ENCODE data around the gene WNK1.
"Not testable (repeated sequence)": the region's sequence is repeated elsewhere in the genome, so short reads cannot be mapped to it uniquely, and the experiment has no call there.

WNK1 gene

DNA sequence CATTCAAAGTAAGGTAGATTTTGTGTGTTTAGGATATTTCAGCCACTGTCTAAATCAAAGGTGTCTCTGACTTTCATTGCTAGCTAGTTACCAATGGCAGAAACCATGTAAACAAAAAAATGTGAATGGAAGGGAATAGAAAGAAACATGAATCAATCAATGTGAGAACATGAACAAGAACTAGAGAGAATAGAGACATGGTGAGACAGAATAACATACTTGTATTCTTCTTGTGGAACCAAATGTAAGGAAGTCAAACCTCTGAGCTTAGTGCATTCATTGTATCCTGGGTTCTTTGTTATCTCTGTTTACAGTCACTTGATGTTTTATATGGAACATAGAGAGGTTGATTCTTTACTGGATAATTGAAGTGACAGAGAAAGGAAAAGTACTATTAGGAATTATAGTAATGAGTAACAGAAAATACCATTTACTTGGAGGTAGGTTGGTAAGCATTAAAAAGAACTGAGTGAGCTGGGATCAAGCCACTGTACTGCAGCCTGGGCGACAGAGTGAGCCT is 2.6 kb upstream of the WNK1 start:
- DNase-seq, result no peak

DNA sequence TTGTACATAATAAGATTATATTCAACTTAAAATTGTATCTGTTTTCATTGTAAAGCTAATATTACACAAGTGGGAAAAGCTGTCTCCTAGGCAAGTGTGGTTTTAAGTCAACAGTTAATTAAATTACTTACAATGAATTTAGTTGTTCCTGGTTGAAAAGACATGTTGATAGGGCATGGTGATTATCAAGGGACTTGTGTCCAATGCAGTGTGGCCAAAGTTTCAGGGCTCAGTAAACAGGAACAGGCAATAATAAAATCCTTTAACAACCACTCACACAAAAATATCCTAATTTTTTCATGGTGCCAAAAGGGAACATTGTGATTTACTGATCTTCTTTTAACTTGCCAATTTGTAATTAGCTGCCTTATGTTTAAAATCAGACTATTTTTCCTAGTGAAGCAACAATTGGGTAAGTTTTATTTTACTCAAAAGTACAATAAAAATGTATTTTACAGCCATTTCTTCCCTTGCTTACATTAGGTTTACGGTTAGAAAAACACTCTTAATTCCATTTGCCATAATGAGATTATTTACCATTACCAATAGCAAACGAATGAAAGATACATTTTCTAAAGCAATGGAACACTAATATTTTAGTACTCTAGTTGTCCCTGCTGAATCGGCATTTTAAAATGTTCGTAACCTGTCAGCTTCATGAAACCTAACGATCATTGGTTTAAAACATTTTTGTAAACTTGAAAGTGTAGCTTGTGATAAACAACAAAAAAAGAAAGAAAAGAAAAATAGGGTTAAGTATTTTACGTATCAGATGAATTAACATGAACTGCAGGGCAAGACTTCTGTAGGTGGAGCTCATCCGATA is 1.8 kb upstream of the WNK1 start:
- DNase-seq, result no peak

DNA sequence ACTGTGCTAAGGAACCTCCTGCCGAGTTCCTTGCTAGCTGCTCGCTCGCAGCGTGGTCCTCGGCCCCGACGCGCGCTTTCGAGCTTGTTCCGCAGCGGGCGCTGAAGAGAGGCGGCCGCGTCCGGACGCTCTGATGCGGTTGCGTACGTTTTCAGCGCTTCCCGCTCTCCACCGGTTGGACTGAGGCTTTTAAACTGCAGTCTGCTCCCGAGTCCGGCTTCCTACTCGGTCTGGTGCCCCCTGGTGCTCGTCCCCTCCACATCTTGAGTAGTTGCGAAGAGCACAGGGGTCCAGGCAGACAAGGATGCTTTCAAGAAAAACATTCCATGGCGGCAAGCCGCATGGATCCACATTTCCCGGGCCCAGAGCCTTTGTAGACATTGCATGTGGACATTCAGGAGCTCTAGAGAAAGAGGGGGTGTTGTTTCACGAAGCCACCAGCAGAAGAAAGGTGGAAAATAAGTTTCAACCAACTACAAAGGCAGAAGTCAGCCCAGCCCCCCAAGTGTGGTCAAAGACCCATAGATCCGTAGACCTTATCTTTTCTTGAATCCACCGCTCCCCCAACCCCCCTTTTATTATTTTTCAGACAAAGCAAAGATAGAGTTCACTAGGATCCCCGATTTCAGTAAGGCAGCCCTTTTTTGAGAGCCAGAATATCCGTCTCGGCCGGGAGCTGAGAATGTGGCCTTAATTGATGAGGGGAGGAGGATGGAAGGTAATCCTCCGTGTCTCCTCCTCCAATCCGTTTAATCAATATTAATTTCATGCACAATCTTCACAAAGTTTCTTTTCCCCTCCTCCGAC is 984 bp upstream of the WNK1 start:
- peak; percentile 66 for DNase-seq

DNA sequence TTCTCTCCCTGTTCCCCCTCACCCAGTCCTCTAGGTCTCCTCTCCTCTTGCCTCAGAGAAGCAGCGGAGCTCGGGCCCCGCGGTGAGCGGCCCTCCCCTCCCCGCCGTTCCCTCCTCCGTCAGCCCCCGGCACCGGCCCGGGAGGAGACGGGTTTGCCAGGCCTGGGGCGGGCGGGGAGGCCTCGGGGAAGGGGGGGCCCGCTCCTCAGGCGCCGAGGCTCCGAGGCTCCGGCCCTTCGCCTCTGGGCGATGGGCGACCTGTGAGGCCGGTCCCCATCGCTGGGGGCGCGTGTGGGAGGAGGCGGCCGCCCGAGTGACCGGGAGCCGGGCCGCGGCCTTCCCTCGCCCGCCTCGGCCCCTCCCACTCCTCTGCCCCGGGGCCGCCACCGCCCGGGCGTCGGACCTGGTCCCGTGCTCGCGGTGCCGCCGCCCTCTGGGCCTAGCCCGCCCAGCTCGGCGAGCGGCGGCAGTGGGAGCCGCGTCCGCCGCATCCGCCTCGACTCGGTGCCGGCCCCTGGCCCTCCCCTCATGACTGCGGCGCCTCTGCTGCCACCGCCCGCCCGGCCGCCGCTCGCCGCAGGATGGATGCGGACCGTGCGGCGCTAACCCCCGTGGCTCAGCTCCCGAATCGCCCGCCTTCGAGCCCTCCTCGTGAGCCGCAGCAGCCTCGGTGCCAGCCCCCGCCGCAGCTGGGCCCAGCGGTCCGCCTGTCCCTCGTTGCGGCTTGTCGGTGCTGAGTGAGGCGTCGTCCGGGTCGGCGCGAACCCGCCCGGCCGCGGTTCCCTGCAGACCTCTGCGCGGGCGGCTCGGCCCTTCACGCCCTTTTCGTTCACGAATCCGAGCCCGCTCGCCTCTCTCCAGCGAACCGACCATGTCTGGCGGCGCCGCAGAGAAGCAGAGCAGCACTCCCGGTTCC is 574 bp downstream of the WNK1 start:
- DNase-seq, result peak; percentile 32

DNA sequence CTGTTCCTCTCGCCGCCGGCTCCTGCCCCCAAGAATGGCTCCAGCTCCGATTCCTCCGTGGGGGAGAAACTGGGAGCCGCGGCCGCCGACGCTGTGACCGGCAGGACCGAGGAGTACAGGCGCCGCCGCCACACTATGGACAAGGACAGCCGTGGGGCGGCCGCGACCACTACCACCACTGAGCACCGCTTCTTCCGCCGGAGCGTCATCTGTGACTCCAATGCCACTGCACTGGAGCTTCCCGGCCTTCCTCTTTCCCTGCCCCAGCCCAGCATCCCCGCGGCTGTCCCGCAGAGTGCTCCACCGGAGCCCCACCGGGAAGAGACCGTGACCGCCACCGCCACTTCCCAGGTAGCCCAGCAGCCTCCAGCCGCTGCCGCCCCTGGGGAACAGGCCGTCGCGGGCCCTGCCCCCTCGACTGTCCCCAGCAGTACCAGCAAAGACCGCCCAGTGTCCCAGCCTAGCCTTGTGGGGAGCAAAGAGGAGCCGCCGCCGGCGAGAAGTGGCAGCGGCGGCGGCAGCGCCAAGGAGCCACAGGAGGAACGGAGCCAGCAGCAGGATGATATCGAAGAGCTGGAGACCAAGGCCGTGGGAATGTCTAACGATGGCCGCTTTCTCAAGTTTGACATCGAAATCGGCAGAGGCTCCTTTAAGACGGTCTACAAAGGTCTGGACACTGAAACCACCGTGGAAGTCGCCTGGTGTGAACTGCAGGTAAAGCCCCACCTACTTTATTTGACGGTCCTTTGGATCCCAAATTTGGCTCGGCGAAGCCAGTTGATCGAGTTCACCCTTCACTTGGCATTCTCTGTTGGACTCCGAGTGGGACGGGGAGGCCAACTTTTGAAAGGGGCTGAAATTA is 1.5 kb downstream of the WNK1 start:
- DNase-seq, result peak; percentile 43

DNA sequence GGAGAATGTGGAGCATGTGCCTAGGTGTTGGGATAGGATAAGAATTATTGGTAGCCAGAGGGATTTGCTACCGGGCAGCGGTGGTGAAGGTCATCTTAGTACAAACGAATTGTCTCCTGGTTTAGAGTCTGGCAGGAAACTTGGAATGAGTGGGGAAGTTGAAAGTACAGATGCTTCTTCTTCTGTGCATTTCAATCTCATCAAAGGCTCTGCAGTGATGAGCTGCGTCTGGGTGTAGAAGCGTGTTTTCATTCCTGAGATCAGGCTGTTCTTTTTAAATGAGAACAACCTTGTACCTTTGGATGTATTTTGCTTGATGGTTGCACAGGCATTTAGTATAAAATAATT is 2.1 kb downstream of the WNK1 start:
- no peak for DNase-seq

DNA sequence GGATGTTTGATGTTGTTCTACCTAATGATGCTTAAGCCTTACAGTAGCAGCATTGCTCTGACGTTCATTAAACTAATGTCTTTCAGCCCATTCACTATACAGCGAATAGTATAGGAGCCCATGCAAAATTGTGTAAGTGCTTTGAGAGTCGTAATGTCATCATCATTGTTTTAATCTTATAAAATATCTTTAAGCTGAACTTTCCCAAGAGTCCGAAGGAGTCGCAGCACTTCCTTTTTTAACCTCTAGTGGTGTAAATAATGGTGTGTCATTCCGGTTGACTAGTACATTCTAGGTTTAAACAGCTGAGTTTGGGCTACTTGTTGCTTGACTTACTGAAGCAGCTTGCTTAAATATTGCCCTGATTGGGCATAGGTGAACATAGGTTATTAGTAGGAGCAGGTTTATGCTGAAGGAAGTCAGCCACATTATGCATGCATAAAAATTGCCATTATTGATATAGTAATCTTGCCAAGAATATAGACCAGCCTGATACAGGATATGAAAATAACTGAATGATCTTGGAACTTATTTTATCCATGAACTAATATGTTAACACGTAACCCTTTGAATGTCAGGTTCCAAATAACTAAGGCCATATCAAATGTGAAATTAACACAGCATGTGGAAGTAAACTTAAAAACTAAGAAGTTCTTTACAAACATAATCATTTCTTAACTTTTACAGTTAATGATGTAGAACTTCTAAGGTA is 2.6 kb downstream of the WNK1 start:
- DNase-seq, result no peak

DNA sequence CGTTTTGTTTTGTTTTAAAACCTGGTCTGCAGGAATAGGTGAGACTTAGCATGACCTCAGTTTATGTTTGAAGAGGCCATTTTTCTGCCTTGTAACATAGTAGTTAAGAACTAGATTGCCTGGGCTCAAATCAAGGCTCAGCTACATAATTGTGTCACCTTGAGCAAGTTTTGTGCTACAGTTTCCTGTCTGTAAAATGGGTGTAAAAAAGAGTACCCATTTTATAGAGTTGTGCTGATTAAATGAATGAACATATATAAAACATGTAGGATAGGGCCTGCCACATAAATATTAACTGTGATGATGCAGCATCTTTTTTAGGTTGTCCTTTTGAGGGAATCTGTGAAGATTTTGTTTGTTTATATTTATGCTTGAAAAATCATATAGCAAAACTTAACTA is 7.2 kb downstream of the WNK1 start:
- DNase-seq, result no peak

DNA sequence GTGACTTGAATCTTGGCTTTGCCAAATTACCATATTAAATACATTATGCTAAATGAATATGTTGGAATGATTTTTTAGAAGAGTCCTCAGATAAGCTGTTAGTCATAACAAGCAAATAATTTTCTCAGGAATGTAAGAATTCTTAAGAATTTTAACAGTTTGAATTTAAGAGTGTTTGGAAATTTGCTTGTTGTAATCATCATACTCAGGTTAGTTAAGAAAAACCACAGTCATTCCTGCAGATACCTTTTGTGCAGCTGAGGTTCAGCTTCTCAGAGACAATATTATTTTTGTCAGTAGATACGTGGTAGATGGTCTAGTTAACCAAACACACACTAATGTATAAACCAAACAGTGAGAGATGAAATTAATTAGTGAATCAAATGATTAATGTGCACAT is 8.9 kb downstream of the WNK1 start:
- no peak for DNase-seq

DNA sequence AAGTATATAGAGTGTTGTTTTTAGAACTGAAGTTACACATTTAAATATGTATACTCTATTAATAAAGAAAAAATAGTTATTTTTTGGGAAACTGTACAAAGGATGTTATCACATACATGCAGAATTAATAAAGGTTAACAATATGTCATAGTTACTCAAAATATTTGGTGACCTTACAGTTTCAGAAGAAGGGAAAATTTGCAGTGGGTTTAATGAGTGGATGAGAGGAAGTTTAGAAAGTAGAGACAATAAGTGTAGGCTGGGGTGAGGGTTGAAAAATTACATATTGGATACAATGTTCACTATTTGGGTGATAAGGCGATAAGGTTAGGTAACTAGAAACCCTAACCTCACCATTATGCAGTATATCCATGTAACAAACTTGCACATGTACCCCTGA is 13.5 kb downstream of the WNK1 start:
- no peak for DNase-seq

DNA sequence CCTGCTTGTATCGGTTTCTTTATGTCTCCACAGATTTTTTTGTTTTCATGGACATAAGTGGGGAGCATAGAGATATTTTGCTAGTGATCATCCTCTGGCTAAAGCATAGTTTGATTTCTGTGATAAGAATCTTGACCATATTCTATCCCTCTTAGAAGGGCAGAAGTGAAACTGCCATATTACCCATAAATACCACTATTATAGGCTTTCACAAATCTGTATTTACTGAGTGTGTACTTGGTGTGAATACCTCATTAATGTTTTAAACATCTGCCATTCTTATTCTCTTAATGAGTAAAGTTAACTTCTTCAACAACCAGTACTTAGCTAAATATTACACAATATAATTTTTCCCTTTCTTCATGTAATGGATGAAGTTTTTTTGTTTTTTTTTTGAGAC is 16.1 kb downstream of the WNK1 start:
- DNase-seq, result no peak

DNA sequence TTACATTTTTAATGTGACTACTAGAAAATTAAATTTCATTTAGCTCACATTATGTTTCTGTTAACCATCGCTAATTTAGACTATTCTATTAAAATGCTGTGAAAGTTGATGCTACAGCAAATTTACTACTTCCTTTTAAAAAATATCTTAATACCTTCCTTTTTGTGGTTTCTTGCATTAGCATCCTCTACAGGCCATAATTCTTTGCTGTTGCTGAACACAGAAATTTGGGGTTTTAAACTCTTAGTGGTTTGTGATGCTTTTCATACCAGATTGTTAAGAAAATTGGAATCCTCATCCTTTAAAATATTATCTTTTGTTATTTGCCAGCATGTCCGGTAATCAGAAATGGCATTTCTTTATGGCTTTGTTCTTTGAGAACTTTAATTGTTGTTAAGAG is 18.1 kb downstream of the WNK1 start:
- DNase-seq, result no peak

DNA sequence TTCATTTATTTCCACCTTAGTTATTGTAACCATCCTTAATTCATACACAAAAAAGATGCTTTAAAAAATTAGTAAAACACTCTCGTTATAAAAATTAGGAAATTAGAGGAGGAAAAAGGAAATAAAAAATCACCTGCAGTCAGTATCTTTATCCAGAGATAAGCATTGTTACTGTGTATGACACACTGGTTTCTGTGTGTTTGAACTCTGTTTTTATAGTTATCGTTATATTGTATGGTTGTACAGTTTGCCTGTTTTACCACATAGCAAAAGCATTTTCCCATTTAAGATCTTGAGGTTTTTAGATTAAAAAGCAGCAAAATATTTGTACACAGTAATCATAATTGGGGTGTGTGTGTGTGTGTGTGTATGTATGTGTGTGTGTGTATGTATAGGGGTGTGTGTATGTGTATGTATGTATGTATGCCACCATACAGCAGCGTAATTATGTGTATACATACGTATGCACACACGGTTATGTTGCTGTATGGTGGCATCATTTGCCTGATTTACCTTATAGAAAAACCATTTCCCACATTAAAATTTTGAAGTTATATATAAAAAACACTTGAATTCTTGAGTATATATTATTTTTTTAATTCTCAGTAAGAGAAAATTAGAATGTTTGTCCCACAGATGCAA is 19.8 kb downstream of the WNK1 start:
- no peak for DNase-seq

DNA sequence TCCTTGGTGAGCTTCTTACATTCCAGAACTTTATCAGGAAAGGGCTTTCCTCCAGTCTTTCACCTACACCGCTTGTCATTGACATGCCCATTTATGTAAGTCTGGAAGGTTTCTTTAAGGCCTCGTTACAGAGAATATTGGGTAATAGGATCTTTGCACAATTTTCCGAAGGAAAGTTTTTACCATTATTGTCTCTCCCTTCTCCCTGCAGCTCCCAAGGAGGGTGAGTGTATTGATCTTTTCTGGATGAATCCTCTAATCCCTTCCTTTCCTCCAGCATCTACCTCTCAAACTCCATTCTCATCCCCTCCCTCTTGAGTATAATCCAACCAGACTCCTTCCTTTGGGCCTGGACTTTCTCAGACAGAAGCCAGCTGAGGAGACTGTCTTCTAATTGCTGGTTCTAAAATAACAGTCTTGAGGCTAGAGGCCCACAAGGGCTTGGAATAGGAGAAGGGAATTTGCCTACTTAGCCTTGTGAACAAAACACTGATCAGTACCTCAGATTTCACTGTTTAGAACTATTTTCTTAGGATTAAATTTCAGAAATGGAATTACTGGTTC is 21.8 kb downstream of the WNK1 start:
- no peak for DNase-seq

DNA sequence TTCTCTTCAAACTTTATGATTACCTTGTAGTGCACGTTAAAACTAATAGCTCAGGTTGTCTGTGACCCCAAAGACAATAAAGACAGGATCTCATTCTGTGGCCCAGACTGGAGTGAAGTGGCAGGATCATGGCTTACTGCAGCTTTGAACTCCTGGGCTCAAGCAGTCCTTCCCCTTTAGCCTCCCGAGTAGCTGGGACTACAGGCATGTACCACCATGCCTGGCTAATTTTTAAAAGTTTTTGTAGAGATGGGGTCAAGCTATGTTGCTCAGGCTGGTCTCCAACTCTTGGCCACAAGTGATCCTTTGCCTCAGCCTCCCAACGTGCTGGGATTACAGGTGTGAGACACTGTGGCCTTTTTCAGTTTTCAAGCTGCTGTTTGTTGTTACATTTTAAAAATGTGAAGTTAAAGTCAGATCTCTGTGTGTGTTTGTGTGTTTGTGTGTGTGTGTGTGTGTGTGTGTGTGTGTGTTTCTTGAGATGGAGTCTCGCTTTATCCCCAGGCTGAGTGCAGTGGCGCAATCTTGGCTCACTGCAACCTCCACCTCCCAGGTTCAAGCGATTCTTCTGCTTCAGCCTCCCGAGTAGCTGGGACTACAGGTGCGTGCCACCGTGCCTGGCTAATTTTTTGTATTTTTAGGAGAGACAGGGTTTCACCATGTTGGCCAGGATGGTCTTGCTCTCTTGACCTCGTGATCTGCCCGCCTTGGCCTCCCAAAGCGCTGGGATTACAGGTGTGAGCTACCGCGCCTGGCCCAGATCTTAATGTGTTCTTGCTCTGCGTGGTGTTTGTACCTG is 23.8 kb downstream of the WNK1 start:
- DNase-seq, result not testable (repeated sequence)

DNA sequence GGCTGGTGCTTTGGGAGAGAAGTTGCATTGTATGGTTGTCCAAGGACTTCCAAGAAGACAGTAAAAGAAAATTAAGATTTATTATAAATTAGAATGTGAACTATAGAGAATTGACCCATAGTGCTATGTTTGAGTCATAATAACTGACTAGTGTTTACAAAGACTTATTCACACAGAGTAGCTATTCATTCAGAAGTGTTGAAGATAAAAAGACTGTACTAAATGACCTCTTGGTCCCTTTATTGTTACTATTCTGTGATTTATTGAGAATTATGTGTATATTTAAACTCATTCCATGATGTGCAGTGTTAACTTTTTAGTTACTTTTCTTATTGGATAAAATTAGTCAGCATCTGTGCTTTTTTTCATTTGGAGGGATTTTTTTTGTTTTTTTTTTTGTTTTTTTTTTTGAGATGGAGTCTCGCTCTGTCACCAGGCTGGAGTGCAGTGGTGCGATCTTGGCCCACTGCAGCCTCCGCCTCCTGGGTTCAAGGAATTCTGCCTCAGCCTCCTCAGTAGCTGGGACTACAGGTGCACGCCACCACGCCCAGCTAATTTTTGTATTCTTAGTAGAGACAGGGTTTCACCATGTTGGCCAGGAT is 24.5 kb downstream of the WNK1 start:
- not testable (repeated sequence) for DNase-seq

DNA sequence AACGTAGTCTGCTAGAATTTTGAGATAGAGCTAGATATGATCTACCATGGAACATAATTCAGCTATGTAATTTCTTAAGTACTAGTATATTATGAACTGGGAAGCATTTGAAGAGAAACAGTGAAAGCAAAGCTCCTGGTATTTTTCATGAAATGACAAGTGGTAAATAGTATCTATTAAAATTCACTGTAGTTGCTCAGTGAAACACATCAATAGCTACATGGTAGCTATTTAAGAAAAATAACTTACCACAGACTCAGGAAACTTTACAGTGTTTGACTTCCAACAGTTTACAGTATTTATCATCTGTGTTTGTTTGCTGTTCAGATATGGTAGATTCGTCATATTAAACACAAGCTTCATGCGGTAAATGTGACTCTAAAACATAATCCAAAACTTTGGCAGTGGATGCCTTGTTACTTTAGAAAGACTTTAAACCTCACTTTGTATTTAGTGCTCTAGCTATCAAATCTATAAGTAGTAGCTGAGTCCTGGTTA is 25.2 kb downstream of the WNK1 start:
- no peak for DNase-seq

DNA sequence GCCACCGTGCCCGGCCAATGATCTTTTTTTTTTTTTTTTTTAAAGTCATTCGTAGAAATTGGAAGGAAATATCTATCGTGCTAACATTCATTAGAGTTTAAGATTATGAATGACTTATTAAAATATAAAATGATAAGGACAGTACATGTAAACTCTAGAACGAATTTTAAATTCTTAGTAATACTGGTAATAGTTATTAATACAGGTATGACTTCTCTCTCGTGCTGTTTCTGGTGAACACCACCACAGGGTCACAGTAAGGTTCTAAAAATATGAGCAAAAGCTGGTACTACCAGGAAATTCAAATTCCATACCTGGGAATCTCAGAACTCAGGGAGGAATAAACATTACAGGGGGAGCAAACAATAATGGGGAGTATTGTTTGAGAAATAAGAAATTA is 26.2 kb downstream of the WNK1 start:
- no peak for DNase-seq

Data from T-helper 9 cell (primary cell).